NCI-H1417 (cell line): ENCODE results near the gene ZRANB1.

ENCODE experiments used
- DNase-seq, 3 experiments: peaks; one replicate each; lab custom pipeline; 2025; lab: John Stamatoyannopoulos, UW

Gene ZRANB1

GRCh38 chr10:125018576-125019143, 76.7 kb downstream of the ZRANB1 start:
- no peak for DNase-seq

DNA sequence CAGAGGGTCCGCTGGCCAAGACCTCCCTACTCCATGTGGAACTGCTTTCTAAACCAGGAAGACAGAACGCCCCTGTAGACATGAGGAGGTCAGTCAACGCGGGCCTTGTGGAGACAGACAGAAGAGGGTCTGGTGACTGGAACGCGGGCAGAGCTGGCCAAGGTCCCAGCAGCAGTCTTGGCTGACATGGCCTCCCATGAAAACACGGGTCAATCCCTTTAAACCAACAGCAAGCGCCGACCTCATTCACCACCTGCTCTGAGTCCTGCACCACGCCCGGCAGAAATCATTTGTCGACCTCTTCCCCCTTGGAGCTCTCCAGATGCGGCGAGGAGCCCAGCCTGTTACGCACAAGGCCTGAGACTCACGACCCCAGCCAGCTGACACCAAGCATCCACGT, 78.5 kb downstream of the ZRANB1 start:
- DNase-seq, result no peak

- DNase-seq, result no peak
Observed at GRCh38 chr10:125020871-125021270, 78.9 kb downstream of the ZRANB1 start.

DNA sequence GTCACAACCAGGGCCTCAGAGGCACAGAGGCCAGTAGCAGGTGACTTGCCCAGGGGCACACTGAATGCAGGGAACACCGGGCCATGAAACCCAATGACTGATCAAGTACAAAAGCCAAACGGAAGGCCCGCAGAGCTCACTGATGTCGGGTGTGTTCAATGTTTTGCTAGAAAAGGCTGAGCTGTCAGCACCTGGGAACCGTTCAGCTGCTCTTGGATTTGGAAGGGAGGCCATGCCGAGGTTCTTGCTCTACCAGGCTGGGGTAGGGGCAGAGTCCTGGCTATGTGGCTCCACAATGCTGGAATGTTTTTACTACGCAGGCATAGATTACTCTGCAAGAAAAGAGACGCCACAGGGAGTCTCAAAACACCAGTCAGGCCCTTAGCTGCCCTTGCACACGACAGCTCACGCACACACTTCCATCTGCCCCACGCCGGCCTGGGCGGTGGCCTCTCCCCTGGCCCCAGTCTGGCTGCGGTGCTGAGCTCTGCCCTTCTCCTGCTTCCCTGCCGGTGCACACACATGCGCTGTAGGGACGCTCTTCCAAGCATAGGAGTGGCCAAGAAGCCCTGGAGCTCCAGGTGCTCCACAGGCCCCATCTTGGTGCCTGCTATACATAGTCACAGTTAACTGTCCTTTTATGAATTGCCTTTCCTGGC, 79.9 kb downstream of the ZRANB1 start:
- DNase-seq, result no peak

DNA sequence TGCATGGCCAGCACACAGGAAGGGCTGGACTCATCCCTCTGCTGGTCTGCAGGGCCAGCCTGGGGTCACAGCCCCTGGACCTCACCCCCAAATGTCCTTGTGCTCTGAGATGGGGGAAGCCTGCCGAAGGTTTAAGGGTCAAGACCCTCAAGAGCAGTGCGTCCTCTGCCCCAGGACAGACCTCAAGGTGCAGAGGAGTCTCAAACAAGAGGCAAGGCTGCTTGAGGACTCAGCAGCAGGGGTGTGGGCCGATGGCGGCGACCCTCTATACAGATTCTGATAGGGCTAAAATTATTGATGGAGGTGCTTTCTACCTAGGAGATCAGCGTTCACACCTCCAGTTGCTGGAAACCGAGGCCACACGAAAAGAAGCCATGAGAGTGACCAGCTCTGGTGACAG, 80.7 kb downstream of the ZRANB1 start:
- DNase-seq, result no peak

DNA sequence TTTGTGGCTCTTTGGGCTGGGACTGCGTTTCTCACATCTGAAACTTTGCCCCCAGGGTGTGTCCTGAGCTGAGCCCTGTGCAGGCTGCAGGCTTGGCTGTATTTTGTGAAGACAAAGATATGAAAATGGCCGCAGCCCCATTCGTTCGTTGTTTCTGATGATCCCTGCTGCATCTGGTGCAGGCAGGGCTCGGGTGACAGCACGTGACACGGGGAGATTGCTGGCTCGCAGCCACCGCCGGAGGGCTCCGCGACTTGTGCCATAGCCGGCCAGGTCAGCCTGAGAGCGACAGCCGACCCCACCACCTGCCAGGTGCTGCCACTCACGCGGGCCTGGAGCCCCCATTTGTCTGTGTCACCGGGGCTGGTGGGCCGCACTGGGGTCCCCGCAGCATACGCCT, 81.3 kb downstream of the ZRANB1 start:
- peak; percentile 50 to 80 (median 73) for DNase-seq

GRCh38 chr10:125023862-125024496, 82.1 kb downstream of the ZRANB1 start:
- peak; percentile 40 to 89 (median 58) for DNase-seq

GRCh38 chr10:125024497-125025234, 82.7 kb downstream of the ZRANB1 start:
- DNase-seq, result peak; percentile 40 to 89 (median 58)

- peak in 1 of 3 experiments; percentile 12 for DNase-seq
Observed at GRCh38 chr10:125025341-125025740, 83.4 kb downstream of the ZRANB1 start.

DNA sequence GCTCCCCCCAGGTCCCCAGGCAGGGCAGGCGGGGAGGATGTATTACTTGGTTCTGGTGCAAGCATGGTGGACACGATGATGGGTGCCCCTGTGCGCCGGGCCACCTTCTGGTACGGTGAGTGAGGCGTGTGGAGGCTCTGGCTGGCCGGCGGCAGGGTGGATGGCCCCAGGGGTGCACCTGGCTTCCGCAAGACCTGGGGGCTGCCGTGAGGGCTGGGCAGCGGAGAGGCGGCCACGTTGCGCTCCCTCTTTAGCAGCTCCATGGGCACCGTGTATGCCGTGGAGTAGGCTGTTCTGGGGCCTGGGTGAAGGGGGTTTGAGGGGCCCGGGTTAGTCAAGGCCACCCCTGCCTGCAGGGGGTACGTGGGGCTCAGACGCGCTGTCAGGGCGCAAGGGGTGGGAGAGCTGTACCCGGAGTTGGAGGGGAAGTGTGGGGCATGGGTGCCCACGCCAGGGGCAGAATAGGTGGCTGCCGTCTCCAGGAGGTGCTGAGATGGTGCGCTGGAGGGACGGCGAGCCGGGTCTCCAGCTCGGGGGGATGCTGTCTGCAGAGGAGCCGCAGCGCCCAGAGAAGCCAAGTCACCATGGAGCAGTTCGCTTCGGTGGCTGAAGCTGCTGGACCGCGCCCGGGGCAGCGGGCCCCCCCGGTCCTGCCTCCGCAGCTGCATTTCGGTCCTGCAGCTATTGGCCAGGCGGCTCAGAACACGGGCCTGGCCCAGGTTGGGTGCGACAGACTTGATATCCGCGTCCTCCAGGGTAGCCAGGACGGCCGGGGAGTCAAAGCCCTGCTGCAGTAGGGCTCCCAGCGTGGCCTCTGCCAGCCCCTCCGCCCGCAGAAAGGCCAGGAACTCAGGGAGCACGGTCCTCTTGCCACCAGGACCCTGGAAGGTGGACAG, 84.4 kb downstream of the ZRANB1 start:
- DNase-seq, result no peak

- DNase-seq, result no peak
Observed at GRCh38 chr10:125026974-125027735, 85.2 kb downstream of the ZRANB1 start.

DNA sequence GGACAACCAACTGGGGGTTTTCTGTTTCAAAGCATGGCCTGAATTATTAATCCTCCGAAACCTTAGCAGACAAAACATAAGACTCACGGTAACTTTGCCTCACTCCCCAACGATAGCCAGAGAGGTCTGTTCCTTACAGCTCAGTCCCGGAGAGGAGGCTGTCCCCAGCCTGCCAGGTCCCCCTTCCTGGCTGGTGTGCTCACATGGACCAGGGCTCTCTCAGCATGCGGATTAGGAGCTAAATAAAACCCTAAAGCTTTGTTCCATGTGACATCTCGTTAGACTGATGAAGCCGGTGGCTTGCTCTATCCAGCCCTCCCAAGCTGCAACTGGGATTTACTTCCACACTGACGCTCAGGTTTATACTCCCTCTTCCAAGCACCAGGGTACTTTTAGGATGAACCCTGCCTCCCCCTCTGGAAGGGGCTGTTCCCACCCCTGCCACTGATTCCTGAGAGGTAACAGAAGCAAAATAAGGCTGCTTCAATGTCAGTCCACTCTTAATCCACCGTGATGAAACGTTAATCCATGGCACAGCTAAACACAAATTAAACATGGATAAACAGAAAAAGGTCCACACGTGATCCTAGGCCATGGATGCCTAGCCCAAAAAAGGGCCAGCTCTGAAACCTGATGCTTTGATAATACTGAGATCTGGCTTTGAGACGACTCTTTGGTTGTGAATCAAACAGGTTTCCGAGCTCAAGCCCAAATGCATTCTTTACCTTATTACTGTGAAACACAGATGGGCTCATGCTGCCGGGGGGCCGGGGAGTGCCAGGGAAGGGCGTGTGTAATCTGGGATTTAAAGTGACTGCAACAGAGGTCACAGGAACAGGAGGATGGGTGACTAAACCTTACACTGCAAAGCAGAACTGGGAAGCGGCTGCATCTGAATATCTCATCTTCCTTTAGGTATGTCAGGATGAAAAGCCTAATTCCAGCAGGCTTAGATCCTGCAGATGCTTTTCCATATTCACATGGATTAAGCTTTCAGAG, 86.2 kb downstream of the ZRANB1 start:
- no peak for DNase-seq

- no peak for DNase-seq
Observed at GRCh38 chr10:125029584-125030242, 87.8 kb downstream of the ZRANB1 start.

- DNase-seq, result no peak
Observed at GRCh38 chr10:125030567-125031197, 88.8 kb downstream of the ZRANB1 start.

DNA sequence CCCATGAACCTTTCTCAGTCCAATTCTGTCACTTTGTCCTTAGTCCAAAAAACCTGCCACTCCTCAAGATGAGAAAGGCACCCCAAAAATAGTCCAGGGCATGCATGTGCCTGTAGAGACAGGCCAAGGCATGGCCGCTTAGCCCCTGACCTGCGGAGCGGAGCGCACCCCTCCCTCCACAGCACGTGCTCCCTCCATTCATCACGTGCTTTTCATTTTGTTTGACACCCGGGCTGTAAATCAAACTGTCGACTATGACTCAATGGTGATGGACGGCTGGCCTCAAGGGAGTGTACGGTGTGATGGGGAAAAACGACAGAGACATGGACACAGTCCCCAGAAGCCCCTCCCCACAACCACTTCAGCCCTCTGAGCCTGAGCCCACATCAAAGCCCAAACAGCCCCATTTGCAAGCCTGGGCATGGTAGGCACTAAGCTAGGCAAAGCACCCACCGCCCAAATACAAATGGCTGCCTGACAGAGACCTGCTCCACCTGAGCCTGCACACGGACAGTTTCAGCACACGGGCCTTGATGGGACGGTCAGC, 90.6 kb downstream of the ZRANB1 start:
- peak in 1 of 3 experiments; percentile 3 for DNase-seq

- no peak for DNase-seq
Observed at GRCh38 chr10:125033146-125033924, 91.4 kb downstream of the ZRANB1 start.

DNA sequence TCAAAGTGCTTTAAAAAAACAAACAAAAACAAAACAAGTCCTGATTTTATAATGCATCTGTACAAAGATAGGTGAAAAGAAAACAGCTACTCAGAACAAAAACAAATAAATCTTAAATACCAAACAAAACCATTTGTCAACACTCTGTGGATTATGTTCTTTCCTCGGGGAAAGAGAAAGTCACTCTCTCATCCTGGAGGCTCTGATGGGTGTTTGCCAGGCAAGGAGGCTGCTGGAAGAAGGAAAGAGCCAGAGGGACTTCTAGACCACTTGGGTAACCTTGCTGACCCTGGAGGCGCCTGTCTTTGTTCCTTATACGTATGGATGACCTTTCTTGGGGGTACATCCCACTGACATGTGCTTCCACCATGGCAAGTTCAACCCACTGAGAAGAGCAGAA, 92.8 kb downstream of the ZRANB1 start:
- no peak for DNase-seq

- no peak for DNase-seq
Observed at GRCh38 chr10:125035136-125035535, 93.2 kb downstream of the ZRANB1 start.
